Measurements from ENCODE around the gene MYPN.
"Not testable (repeated sequence)": the region's sequence is repeated elsewhere in the genome, so short reads cannot be mapped to it uniquely, and the experiment has no call there.

The MYPN gene

DNA sequence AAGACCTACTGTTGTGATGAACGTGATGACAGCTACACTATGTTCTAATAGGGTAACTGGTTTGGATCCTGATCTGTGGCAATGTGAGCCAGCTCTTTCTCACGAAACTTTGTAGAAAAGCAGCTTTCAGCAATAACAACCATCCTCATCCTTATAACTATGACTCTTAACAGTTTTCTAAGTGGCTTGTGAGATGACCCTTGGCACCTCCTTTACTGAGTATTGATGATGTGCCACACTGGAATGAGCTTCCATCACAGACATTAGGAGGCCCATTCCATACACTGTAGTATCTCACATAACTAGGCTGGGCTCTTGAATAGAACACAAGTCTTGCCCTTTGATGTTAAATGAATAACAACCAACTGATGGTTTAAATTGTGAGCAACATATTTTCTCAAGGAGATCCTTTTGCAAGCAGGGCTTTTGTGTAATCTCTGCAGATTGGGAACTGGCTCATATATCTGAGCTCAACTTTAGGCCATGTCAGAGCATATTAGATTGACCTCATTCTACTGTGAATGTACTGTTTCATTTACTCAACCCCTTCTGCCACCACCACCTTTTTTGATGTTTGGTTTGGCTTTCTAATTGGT is 46.4 kb downstream of the MYPN start:
- H3K4me3 ChIP-seq (ENCODE audit: low read depth, low read length), result no peak overlapping the region
- TF ChIP-seq, protein P1, sequence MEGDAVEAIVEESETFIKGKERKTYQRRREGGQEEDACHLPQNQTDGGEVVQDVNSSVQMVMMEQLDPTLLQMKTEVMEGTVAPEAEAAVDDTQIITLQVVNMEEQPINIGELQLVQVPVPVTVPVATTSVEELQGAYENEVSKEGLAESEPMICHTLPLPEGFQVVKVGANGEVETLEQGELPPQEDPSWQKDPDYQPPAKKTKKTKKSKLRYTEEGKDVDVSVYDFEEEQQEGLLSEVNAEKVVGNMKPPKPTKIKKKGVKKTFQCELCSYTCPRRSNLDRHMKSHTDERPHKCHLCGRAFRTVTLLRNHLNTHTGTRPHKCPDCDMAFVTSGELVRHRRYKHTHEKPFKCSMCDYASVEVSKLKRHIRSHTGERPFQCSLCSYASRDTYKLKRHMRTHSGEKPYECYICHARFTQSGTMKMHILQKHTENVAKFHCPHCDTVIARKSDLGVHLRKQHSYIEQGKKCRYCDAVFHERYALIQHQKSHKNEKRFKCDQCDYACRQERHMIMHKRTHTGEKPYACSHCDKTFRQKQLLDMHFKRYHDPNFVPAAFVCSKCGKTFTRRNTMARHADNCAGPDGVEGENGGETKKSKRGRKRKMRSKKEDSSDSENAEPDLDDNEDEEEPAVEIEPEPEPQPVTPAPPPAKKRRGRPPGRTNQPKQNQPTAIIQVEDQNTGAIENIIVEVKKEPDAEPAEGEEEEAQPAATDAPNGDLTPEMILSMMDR (IDR thresholded peaks at IDR 0.05; ENCODE audit: low read depth, low read length), result no peak
- DNase-seq (ENCODE audit: low read depth), result no peak

DNA sequence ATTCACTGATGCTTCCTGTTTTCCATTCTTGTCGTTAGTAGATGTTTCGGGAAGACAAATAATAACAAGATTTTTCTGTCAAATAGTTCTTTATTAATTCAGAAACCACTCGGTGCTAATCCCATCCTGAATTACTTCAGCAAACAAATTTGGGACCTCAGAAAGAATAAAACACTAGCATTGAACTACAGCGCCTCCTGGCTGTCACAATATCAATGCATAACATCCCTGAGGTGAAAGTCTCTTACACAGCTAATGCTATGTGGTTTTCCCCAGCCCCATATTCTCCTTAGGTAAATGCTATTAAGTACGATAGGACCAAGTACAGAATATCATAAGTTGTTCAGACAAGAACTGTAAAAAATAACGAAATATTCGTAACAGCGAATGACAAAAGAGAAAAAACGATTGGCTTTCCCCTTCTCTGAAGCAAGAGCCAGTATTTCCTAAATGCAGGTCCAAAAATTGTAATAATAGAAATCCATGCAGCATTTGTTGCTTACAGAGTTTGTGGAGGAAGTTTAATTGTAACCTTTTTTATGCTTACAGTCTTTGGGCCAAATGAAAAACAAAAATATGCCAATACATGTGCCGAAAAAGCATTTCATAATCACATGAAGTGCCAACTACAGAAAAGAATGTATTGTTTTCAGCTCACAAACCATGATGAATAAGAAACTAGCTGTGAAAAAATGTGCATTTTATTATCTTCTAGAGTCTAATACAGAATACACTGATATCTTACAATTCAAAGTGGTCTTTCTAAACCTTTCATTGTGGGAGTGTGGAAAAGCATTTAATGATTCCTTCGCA is 47.3 kb downstream of the MYPN start:
- TF ChIP-seq, protein P1 (IDR thresholded peaks at IDR 0.05; ENCODE audit: low read depth, low read length), result peak; percentile 91
- TF ChIP-seq MYC (IDR thresholded peaks at IDR 0.05; ENCODE audit: low read depth, low read length), result no peak
- peak; percentile 72 for DNase-seq (ENCODE audit: low read depth)

DNA sequence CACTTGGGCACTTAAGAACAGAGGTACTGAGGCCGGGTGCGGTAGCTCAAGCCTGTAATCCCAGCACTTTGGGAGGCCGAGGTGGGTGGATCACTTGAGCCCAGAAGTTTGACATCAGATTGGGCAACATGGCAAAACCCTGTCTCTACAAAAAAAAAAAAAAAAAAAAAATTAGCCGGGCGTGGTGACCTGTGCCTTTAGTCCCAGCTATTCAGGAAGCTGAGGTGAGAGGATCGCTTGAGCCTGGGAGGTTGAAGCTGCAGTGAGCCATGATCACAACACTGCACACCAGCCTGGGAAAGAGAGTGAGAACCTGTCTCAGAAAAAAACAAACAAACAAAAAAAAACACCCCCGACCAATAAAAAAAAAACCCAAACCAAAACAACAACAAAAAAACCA is 48.2 kb downstream of the MYPN start:
- H3K4me3 ChIP-seq (ENCODE audit: low read depth, low read length); DNase-seq (ENCODE audit: low read depth): not testable (repeated sequence)

More for the DNA sequence above, 47.3 kb downstream of the MYPN start:
- H3K4me3 ChIP-seq (ENCODE audit: low read depth, low read length), result no peak overlapping the region

DNA sequence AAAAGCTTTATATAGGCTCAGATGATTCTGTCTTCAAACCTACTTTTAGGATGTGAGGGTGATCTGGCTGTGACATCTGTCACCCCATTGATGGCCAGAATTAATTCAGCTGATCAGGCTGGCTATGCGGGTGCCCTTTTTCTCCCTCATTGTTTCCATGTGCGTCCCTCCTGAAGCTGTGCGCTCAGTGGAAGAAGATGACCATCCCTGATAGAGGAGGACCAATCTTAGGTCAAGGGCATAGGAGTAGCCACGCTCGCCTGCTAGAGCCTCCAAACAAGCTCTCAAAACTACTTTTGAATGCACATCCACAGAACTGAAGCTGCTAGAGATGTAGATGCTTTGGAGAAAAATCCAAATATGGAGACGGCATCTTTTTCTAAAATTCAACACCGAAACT is 48.7 kb downstream of the MYPN start:
- DNase-seq (ENCODE audit: low read depth), result no peak
- H3K4me3 ChIP-seq (ENCODE audit: low read depth, low read length), result no peak overlapping the region
- TF ChIP-seq, protein P2, sequence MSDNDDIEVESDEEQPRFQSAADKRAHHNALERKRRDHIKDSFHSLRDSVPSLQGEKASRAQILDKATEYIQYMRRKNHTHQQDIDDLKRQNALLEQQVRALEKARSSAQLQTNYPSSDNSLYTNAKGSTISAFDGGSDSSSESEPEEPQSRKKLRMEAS (IDR thresholded peaks at IDR 0.05; ENCODE audit: low read depth, low read length), result no peak
- no peak for TF ChIP-seq POLR2A (IDR thresholded peaks at IDR 0.05; ENCODE audit: extremely low read depth, insufficient read length)
- TF ChIP-seq, protein P1 (IDR thresholded peaks at IDR 0.05; ENCODE audit: low read depth, low read length), result no peak
- TF ChIP-seq MYC (IDR thresholded peaks at IDR 0.05; ENCODE audit: low read depth, low read length), result no peak

DNA sequence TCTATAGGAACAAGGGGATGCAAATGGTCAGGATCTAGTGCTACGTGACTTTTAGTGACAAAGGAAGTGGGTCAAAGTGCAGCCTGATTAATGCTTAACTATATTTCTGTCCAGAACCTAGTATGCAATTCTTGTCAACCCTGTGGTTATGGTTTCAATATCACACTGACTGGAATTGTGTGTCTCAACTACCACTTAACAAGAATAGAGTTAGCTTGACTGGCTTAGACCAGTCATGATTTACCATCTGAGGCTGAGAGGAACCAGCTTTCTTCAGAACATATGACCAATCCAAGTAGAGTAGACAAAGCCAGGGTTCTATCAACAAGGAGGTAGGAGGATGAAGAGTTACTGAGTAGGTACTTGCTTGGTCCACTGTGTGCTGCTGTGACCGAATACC is 54.4 kb downstream of the MYPN start:
- no peak overlapping the region for H3K4me3 ChIP-seq (ENCODE audit: low read depth, low read length)
- no peak for DNase-seq (ENCODE audit: low read depth)
- TF ChIP-seq MYC (IDR thresholded peaks at IDR 0.05; ENCODE audit: low read depth, low read length) (no peak), POLR2A (IDR thresholded peaks at IDR 0.05; ENCODE audit: extremely low read depth, insufficient read length) (no peak)
- TF ChIP-seq, protein P2 (IDR thresholded peaks at IDR 0.05; ENCODE audit: low read depth, low read length), result no peak
- TF ChIP-seq, protein P1 (IDR thresholded peaks at IDR 0.05; ENCODE audit: low read depth, low read length), result no peak

DNA sequence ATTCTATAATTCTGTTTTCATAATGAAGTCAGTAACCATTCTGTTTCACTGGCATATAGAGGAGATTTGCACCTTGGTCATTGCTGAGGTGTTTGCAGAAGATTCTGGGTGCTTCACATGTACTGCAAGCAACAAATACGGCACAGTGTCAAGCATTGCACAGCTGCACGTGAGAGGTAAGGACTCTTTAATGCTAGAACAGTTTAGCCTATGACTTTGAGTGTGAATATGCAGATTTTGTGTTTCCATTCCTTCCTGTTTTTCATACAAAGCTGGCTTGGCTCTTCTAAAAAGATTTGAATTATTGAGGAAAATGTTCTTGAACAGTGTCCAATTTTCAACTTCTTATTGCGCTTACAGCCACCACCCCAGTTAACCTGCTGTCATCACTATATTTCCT is 56.4 kb downstream of the MYPN start:
- TF ChIP-seq MYC (IDR thresholded peaks at IDR 0.05; ENCODE audit: low read depth, low read length), result no peak
- no peak for TF ChIP-seq POLR2A (IDR thresholded peaks at IDR 0.05; ENCODE audit: extremely low read depth, insufficient read length)
- TF ChIP-seq, protein P1 (IDR thresholded peaks at IDR 0.05; ENCODE audit: low read depth, low read length), result no peak
- TF ChIP-seq, protein P2 (IDR thresholded peaks at IDR 0.05; ENCODE audit: low read depth, low read length), result no peak
- no peak overlapping the region for H3K4me3 ChIP-seq (ENCODE audit: low read depth, low read length)
- DNase-seq (ENCODE audit: low read depth), result no peak
